ENCODE results near the gene PCBP1. TPM values are rescaled to one million over a fixed set of nuclear protein-coding genes. Genes with fewer than 3 reads are reported as not detected.

Gene PCBP1
- polyA plus RNA-seq, 1 of the 3 experiments (the other 2 are of a cell fraction), result 94.0 TPM

- TF ChIP-seq MAX (IDR thresholded peaks at IDR 0.05; ENCODE audit: low read depth) (no peak), RFX5 (IDR thresholded peaks at IDR 0.05; ENCODE audit: low read length) (no peak), TAF1 (IDR thresholded peaks at IDR 0.05; ENCODE audit: borderline replicate concordance, low read depth, low read length) (no peak), GABPA (IDR thresholded peaks at IDR 0.05; ENCODE audit: low read depth) (no peak), MEF2A (IDR thresholded peaks at IDR 0.05; ENCODE audit: borderline replicate concordance, low read depth) (no peak), POLR2AphosphoS5 (IDR thresholded peaks at IDR 0.05; ENCODE audit: low read depth, low read length) (no peak), FOXM1 (IDR thresholded peaks at IDR 0.05; ENCODE audit: low read depth) (no peak), TCF12 (IDR thresholded peaks at IDR 0.05) (no peak), RAD21 (IDR thresholded peaks at IDR 0.05; ENCODE audit: low read length) (no peak)
Measured at GRCh38 chr2:70084973-70085710, 2.1 kb upstream of the PCBP1 start (continued).

- CTCF ChIA-PET, result interaction anchor here (0.7 to 3.4 kb wide), 5 partner anchors 15 to 174 kb away, joined by 3 to 14 read pairs (median 6); no protein-coding TSS in a partner anchor
- TF ChIP-seq PBX3 (IDR thresholded peaks at IDR 0.05) (no peak), GATA2 (CRISPR knock-in tag; IDR thresholded peaks at IDR 0.05) (no peak)
- no peaks in the 10 kb centered on the region for H3K9me2 ChIP-seq
- H3K27ac ChIP-seq (ENCODE audit: low read depth in 2 of 2, low read length in 1 of 2), result peak overlapping the region; percentile 100
- H3K27me3 ChIP-seq (ENCODE audit: insufficient read depth), result no peaks in the 10 kb centered on the region
- POLR2A ChIA-PET, result interaction anchor here (1.6 to 4.1 kb wide), 3 partner anchors 57 to 172 kb away, joined by 3 to 32 read pairs (median 20); partner anchors contain the start of genes C2orf42 and MXD1
- no peaks in the 10 kb centered on the region for H3K9me3 ChIP-seq
- H3K36me3 ChIP-seq (replicated peaks in 1 of 2; ENCODE audit: control insufficient read depth in 1 of 2, insufficient read depth in 2 of 2, low read length in 1 of 2), result peaks cover 38 to 56% of the 10 kb centered on the region in 2 experiments
- H3K4me2 ChIP-seq, result peak overlapping the region; percentile 94
- peak overlapping the region; percentile 100 for H3K9ac ChIP-seq
- H3K4me1 ChIP-seq (ENCODE audit: control insufficient read depth in 1 of 2, insufficient read depth in 2 of 2, low read depth in 1 of 2, low read length in 1 of 2), result peaks cover 21 to 29% of the 10 kb centered on the region in 2 experiments; a peak in 3 of 4 replicates
- DNase-seq, result no peak
- WGBS (ENCODE audit: low lambda C conversion rate), result 70% methylated on average over 22 of the region's 22 CpGs
- peaks cover 33% of the 10 kb centered on the region for H3K79me2 ChIP-seq (ENCODE audit: insufficient read depth)
- peaks cover 9% of the 10 kb centered on the region for H4K20me1 ChIP-seq (ENCODE audit: insufficient read depth)
- H2AFZ ChIP-seq (ENCODE audit: low read depth), result peak overlapping the region; percentile 75
- peaks cover 19% of the 10 kb centered on the region for H3F3A ChIP-seq (replicated peaks; ENCODE audit: insufficient read depth)
- peak overlapping the region; percentile 85 to 97; a peak in 3 of 4 replicates for H3K4me3 ChIP-seq (ENCODE audit: low read depth in 2 of 2, low read length in 1 of 2)
Measured at GRCh38 chr2:70085711-70086277, 1.5 kb upstream of the PCBP1 start.

- ChIA-PET CTCF (interaction anchor here (0.7 to 3.4 kb wide), 5 partner anchors 15 to 174 kb away, joined by 3 to 14 read pairs (median 6); no protein-coding TSS in a partner anchor), POLR2A (interaction anchor here (1.0 to 4.1 kb wide), 6 partner anchors 38 to 172 kb away, joined by 3 to 36 read pairs (median 15); partner anchors contain the start of genes C2orf42 and MXD1)
- DNase-seq, result peak; percentile 75
- H3K27ac ChIP-seq (ENCODE audit: low read depth in 2 of 2, low read length in 1 of 2), result peak overlapping the region; percentile 100
- no peaks in the 10 kb centered on the region for H3K9me3 ChIP-seq
- peaks cover 36 to 53% of the 10 kb centered on the region in 2 experiments for H3K36me3 ChIP-seq (replicated peaks in 1 of 2; ENCODE audit: control insufficient read depth in 1 of 2, insufficient read depth in 2 of 2, low read length in 1 of 2)
- 21% methylated on average over 32 of the region's 40 CpGs for WGBS (ENCODE audit: low lambda C conversion rate)
- peaks cover 21 to 29% of the 10 kb centered on the region in 2 experiments; a peak in 3 of 4 replicates for H3K4me1 ChIP-seq (ENCODE audit: control insufficient read depth in 1 of 2, insufficient read depth in 2 of 2, low read depth in 1 of 2, low read length in 1 of 2)
- peak; percentile 84; the same call in 1 of the 2 replicates for TF ChIP-seq MAX (IDR thresholded peaks at IDR 0.05; ENCODE audit: low read depth)
- TF ChIP-seq YY1 (IDR thresholded peaks at IDR 0.05; ENCODE audit: low read depth), result peak; percentile 94
- no peak for TF ChIP-seq NRF1 (IDR thresholded peaks at IDR 0.05; ENCODE audit: low read depth, low read length)
- peak; percentile 63; the same call in 1 of the 2 replicates for TF ChIP-seq POLR2AphosphoS5 (IDR thresholded peaks at IDR 0.05; ENCODE audit: low read depth, low read length)
- TF ChIP-seq CHD2 (IDR thresholded peaks at IDR 0.05; ENCODE audit: low read length, partially characterized antibody), result peak; percentile 10
- TF ChIP-seq TAF1 (IDR thresholded peaks at IDR 0.05; ENCODE audit: borderline replicate concordance, low read depth, low read length), result peak; percentile 48; the same call in 1 of the 2 replicates
- TF ChIP-seq IRF3 (IDR thresholded peaks at IDR 0.05; ENCODE audit: low read depth, low read length), result no peak
- peak; percentile 53; the same call in 1 of the 2 replicates for TF ChIP-seq MXI1 (IDR thresholded peaks at IDR 0.05; ENCODE audit: low read depth, low read length)
- H3K9ac ChIP-seq, result peak overlapping the region; percentile 100
- peak overlapping the region; percentile 75 for H2AFZ ChIP-seq (ENCODE audit: low read depth)
- H3K27me3 ChIP-seq (ENCODE audit: insufficient read depth), result no peaks in the 10 kb centered on the region
- H3K4me3 ChIP-seq (ENCODE audit: low read depth in 2 of 2, low read length in 1 of 2), result peak overlapping the region; percentile 85 to 97
- peaks cover 21% of the 10 kb centered on the region for H3F3A ChIP-seq (replicated peaks; ENCODE audit: insufficient read depth)
- H3K4me2 ChIP-seq, result peak overlapping the region; percentile 94
- peaks cover 9% of the 10 kb centered on the region for H4K20me1 ChIP-seq (ENCODE audit: insufficient read depth)
- no peaks in the 10 kb centered on the region for H3K9me2 ChIP-seq
- H3K79me2 ChIP-seq (ENCODE audit: insufficient read depth), result peaks cover 36% of the 10 kb centered on the region
Measured at GRCh38 chr2:70086278-70086837, 919 bp upstream of the PCBP1 start.
